Measurements from ENCODE around the gene ANTXR1.

Gene ANTXR1

GRCh38 chr2:69213201-69213600 lies 200.2 kb downstream of the ANTXR1 start:
- peaks cover 0 to 22% (median 15%) of the 10 kb centered on the region in 4 experiments for H3K4me1 ChIP-seq (ENCODE audit: control extremely low read depth in 1 of 4, control insufficient read depth in 4 of 4, insufficient read depth in 4 of 4, low read length in 3 of 4)
- DNase-seq, result no peak
- H3K27me3 ChIP-seq (replicated peaks in 2 of 5; ENCODE audit: control insufficient read depth in 4 of 5, insufficient read depth in 5 of 5, low read length in 4 of 5), result no peaks in the 10 kb centered on the region
- POLR2A ChIA-PET, result no interaction called here
- no peak overlapping the region for H3K4me3 ChIP-seq (ENCODE audit: control insufficient read depth in 1 of 7, extremely low read depth in 1 of 7, insufficient read depth in 4 of 7, low read depth in 2 of 7, low read length in 6 of 7)
- no peaks in the 10 kb centered on the region for H3K36me3 ChIP-seq (ENCODE audit: control insufficient read depth in 4 of 4, insufficient read depth in 4 of 4, low read length in 3 of 4)
- H3K27ac ChIP-seq (ENCODE audit: insufficient read depth in 1 of 2, low read depth in 1 of 2, low read length in 2 of 2, poor library complexity in 1 of 2, severe bottlenecking in 2 of 2), result no peak overlapping the region
- WGBS (ENCODE audit: insufficient coverage), result 85% methylated on average over 4 of the region's 4 CpGs
- H3K9me3 ChIP-seq (ENCODE audit: control extremely low read depth in 1 of 5, control insufficient read depth in 4 of 5, insufficient read depth in 2 of 5, low read depth in 1 of 5, low read length in 4 of 5), result no peaks in the 10 kb centered on the region
- CTCF ChIA-PET, result interaction anchor here (1.8 kb wide), 1 partner anchor 131 kb away, joined by 3 read pairs; no protein-coding TSS in a partner anchor

GRCh38 chr2:69213782-69214181 lies 200.8 kb downstream of the ANTXR1 start:
- CTCF ChIA-PET, result interaction anchor here (1.4 kb wide), 1 partner anchor 9 kb away, joined by 4 read pairs; no protein-coding TSS in a partner anchor
- Histone ChIP-seq H3K4me1 (ENCODE audit: control extremely low read depth in 1 of 4, control insufficient read depth in 4 of 4, insufficient read depth in 4 of 4, low read length in 3 of 4) (peaks cover 0 to 22% (median 15%) of the 10 kb centered on the region in 4 experiments), H3K4me3 (ENCODE audit: control insufficient read depth in 1 of 7, extremely low read depth in 1 of 7, insufficient read depth in 4 of 7, low read depth in 2 of 7, low read length in 6 of 7) (no peak overlapping the region), H3K27ac (ENCODE audit: insufficient read depth in 1 of 2, low read depth in 1 of 2, low read length in 2 of 2, poor library complexity in 1 of 2, severe bottlenecking in 2 of 2) (no peak overlapping the region), H3K27me3 (replicated peaks in 2 of 5; ENCODE audit: control insufficient read depth in 4 of 5, insufficient read depth in 5 of 5, low read length in 4 of 5) (no peaks in the 10 kb centered on the region), H3K36me3 (ENCODE audit: control insufficient read depth in 4 of 4, insufficient read depth in 4 of 4, low read length in 3 of 4) (no peaks in the 10 kb centered on the region), H3K9me3 (ENCODE audit: control extremely low read depth in 1 of 5, control insufficient read depth in 4 of 5, insufficient read depth in 2 of 5, low read depth in 1 of 5, low read length in 4 of 5) (no peaks in the 10 kb centered on the region)
- DNase-seq, result no peak
- WGBS (ENCODE audit: insufficient coverage), result 100% methylated on average over 4 of the region's 4 CpGs
- POLR2A ChIA-PET, result no interaction called here

GRCh38 chr2:69214898-69215297 lies 201.9 kb downstream of the ANTXR1 start:
- H3K36me3 ChIP-seq (ENCODE audit: control insufficient read depth in 4 of 4, insufficient read depth in 4 of 4, low read length in 3 of 4), result no peaks in the 10 kb centered on the region
- DNase-seq, result peak; percentile 52 to 83 (median 82)
- WGBS (ENCODE audit: insufficient coverage), result 27% methylated on average over 5 of the region's 5 CpGs
- ChIA-PET CTCF (interaction anchor here (1.4 kb wide), 1 partner anchor 10 kb away, joined by 4 read pairs; no protein-coding TSS in a partner anchor), POLR2A (no interaction called here)
- no peaks in the 10 kb centered on the region for H3K27me3 ChIP-seq (replicated peaks in 2 of 5; ENCODE audit: control insufficient read depth in 4 of 5, insufficient read depth in 5 of 5, low read length in 4 of 5)
- H3K4me3 ChIP-seq (ENCODE audit: control insufficient read depth in 1 of 7, extremely low read depth in 1 of 7, insufficient read depth in 4 of 7, low read depth in 2 of 7, low read length in 6 of 7), result no peak overlapping the region
- H3K9me3 ChIP-seq (ENCODE audit: control extremely low read depth in 1 of 5, control insufficient read depth in 4 of 5, insufficient read depth in 2 of 5, low read depth in 1 of 5, low read length in 4 of 5), result no peaks in the 10 kb centered on the region
- no peak overlapping the region for H3K27ac ChIP-seq (ENCODE audit: insufficient read depth in 1 of 2, low read depth in 1 of 2, low read length in 2 of 2, poor library complexity in 1 of 2, severe bottlenecking in 2 of 2)
- H3K4me1 ChIP-seq (ENCODE audit: control extremely low read depth in 1 of 4, control insufficient read depth in 4 of 4, insufficient read depth in 4 of 4, low read length in 3 of 4), result peaks cover 0 to 27% (median 15%) of the 10 kb centered on the region in 4 experiments

- Histone ChIP-seq H3K9me3 (ENCODE audit: control extremely low read depth in 1 of 5, control insufficient read depth in 4 of 5, insufficient read depth in 2 of 5, low read depth in 1 of 5, low read length in 4 of 5) (no peaks in the 10 kb centered on the region), H3K27me3 (replicated peaks in 2 of 5; ENCODE audit: control insufficient read depth in 4 of 5, insufficient read depth in 5 of 5, low read length in 4 of 5) (no peaks in the 10 kb centered on the region), H3K27ac (ENCODE audit: insufficient read depth in 1 of 2, low read depth in 1 of 2, low read length in 2 of 2, poor library complexity in 1 of 2, severe bottlenecking in 2 of 2) (no peak overlapping the region), H3K4me3 (ENCODE audit: control insufficient read depth in 1 of 7, extremely low read depth in 1 of 7, insufficient read depth in 4 of 7, low read depth in 2 of 7, low read length in 6 of 7) (no peak overlapping the region), H3K4me1 (ENCODE audit: control extremely low read depth in 1 of 4, control insufficient read depth in 4 of 4, insufficient read depth in 4 of 4, low read length in 3 of 4) (peaks cover 0 to 28% (median 15%) of the 10 kb centered on the region in 4 experiments), H3K36me3 (ENCODE audit: control insufficient read depth in 4 of 4, insufficient read depth in 4 of 4, low read length in 3 of 4) (no peaks in the 10 kb centered on the region)
- CTCF ChIA-PET, result interaction anchor here (1.8 kb wide), 1 partner anchor 52 kb away, joined by 4 read pairs; no protein-coding TSS in a partner anchor
- WGBS (ENCODE audit: insufficient coverage), result 54% methylated on average over 4 of the region's 4 CpGs
- peak in 2 of 3 donors; percentile 58 to 66 for DNase-seq
- POLR2A ChIA-PET, result no interaction called here
These were observed 203.8 kb downstream of the ANTXR1 start for GRCh38 chr2:69216535-69217332.

- H3K9me3 ChIP-seq (ENCODE audit: control extremely low read depth in 1 of 5, control insufficient read depth in 4 of 5, insufficient read depth in 2 of 5, low read depth in 1 of 5, low read length in 4 of 5), result no peaks in the 10 kb centered on the region
- WGBS (ENCODE audit: insufficient coverage), result 92% methylated on average over 4 of the region's 4 CpGs
- DNase-seq, result no peak
- H3K27me3 ChIP-seq (replicated peaks in 2 of 5; ENCODE audit: control insufficient read depth in 4 of 5, insufficient read depth in 5 of 5, low read length in 4 of 5), result no peaks in the 10 kb centered on the region
- no peaks in the 10 kb centered on the region for H3K36me3 ChIP-seq (ENCODE audit: control insufficient read depth in 4 of 4, insufficient read depth in 4 of 4, low read length in 3 of 4)
- ChIA-PET POLR2A (no interaction called here), CTCF (interaction anchor here (1.8 kb wide), 1 partner anchor 53 kb away, joined by 4 read pairs; no protein-coding TSS in a partner anchor)
- H3K4me3 ChIP-seq (ENCODE audit: control insufficient read depth in 1 of 7, extremely low read depth in 1 of 7, insufficient read depth in 4 of 7, low read depth in 2 of 7, low read length in 6 of 7), result no peak overlapping the region
- H3K4me1 ChIP-seq (ENCODE audit: control extremely low read depth in 1 of 4, control insufficient read depth in 4 of 4, insufficient read depth in 4 of 4, low read length in 3 of 4), result peaks cover 0 to 28% (median 15%) of the 10 kb centered on the region in 4 experiments
- no peak overlapping the region for H3K27ac ChIP-seq (ENCODE audit: insufficient read depth in 1 of 2, low read depth in 1 of 2, low read length in 2 of 2, poor library complexity in 1 of 2, severe bottlenecking in 2 of 2)
These were observed 204.5 kb downstream of the ANTXR1 start for GRCh38 chr2:69217333-69218080.

- H3K4me1 ChIP-seq (ENCODE audit: control extremely low read depth in 1 of 4, control insufficient read depth in 4 of 4, insufficient read depth in 4 of 4, low read length in 3 of 4), result peaks cover 0 to 14% (median 7%) of the 10 kb centered on the region in 4 experiments
- peaks cover 0 to 2% (median 0%) of the 10 kb centered on the region in 5 experiments for H3K27me3 ChIP-seq (replicated peaks in 2 of 5; ENCODE audit: control insufficient read depth in 4 of 5, insufficient read depth in 5 of 5, low read length in 4 of 5)
- H3K27ac ChIP-seq (ENCODE audit: insufficient read depth in 1 of 2, low read depth in 1 of 2, low read length in 2 of 2, poor library complexity in 1 of 2, severe bottlenecking in 2 of 2), result no peak overlapping the region
- CTCF ChIA-PET, result interaction anchor here (1.0 kb wide), 1 partner anchor 10 kb away, joined by 3 read pairs; no protein-coding TSS in a partner anchor
- H3K36me3 ChIP-seq (ENCODE audit: control insufficient read depth in 4 of 4, insufficient read depth in 4 of 4, low read length in 3 of 4), result no peaks in the 10 kb centered on the region
- DNase-seq, result no peak
- peaks cover 0 to 2% (median 0%) of the 10 kb centered on the region in 5 experiments for H3K9me3 ChIP-seq (ENCODE audit: control extremely low read depth in 1 of 5, control insufficient read depth in 4 of 5, insufficient read depth in 2 of 5, low read depth in 1 of 5, low read length in 4 of 5)
- H3K4me3 ChIP-seq (ENCODE audit: control insufficient read depth in 1 of 7, extremely low read depth in 1 of 7, insufficient read depth in 4 of 7, low read depth in 2 of 7, low read length in 6 of 7), result no peak overlapping the region
- POLR2A ChIA-PET, result no interaction called here
These were observed 208.5 kb downstream of the ANTXR1 start for GRCh38 chr2:69221512-69221911.

Measured in common myeloid progenitor, CD34-positive (primary cell).